Fibroblast of lung (primary cell): ENCODE results near the gene OGFOD3.

Experiments
- EZH2 ChIP-seq: IDR thresholded peaks from 2 replicates; pipeline ENCODE4 v1.5.1; 2012; ENCODE audit warnings: low read length, control low read depth, mild to moderate bottlenecking; ENCODE audit errors: missing control alignments
- TF ChIP-seq, protein P1 (sequence below), 2 donors: IDR thresholded peaks in 1 of 2; conservative IDR thresholded peaks in 1 of 2; 1 replicate in 1 of 2; 2 replicates in 1 of 2; pipeline ENCODE4 v1.5.1; 2011 to 2012; ENCODE audit warnings: low read length in 2 of 2, control low read depth in 1 of 2, inconsistent platforms in 1 of 2, low read depth in 1 of 2, mild to moderate bottlenecking in 1 of 2

DNA sequence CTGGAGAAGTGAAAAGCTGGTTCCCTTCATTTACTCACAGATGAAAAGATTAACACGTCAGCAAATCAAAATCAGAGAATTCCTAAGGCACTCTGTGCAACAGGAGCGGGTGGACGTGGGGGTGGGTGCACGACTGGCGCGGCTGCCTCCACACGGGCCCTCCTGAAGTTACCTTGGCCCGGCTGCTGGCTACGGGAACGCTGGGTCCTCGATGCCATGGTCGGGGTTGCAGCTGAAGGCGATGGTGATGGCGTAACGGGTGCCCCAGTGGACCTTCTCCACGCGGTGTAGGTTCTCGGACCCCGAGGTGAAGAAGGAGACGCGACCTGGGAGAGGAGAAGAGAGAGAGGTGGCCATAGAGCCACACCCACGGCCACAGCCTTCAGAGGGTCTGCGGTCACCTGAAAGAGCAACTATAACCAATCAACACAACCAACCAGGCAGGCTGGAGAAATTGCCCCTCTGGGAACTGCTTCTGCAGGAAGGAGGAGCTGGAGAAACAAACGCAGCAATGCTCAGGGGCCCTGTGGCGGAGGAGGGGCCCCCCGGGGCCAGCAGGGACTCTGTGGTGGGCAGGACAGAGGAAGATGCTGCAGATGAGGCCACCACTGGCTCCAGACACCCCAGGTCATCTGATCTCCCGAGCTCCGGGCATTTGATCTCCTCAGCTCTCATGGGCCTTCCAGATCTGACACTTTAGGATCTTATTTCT lies 26.0 kb downstream of the OGFOD3 start:
- TF ChIP-seq, protein P1, sequence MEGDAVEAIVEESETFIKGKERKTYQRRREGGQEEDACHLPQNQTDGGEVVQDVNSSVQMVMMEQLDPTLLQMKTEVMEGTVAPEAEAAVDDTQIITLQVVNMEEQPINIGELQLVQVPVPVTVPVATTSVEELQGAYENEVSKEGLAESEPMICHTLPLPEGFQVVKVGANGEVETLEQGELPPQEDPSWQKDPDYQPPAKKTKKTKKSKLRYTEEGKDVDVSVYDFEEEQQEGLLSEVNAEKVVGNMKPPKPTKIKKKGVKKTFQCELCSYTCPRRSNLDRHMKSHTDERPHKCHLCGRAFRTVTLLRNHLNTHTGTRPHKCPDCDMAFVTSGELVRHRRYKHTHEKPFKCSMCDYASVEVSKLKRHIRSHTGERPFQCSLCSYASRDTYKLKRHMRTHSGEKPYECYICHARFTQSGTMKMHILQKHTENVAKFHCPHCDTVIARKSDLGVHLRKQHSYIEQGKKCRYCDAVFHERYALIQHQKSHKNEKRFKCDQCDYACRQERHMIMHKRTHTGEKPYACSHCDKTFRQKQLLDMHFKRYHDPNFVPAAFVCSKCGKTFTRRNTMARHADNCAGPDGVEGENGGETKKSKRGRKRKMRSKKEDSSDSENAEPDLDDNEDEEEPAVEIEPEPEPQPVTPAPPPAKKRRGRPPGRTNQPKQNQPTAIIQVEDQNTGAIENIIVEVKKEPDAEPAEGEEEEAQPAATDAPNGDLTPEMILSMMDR (conservative IDR thresholded peaks at IDR 0.05 in 1 of 2, IDR thresholded peaks at IDR 0.05 in 1 of 2; ENCODE audit: low read depth in 1 of 2, low read length in 2 of 2) = no peak
- no peak for TF ChIP-seq EZH2
